WI38 (cell line): Measurements from ENCODE around the gene IMMP2L.

Experiments
- H3K4me3 ChIP-seq: 2 replicates; pipeline ENCODE4 v1.5.1; 2011; ENCODE audit warnings: low read depth, mild to moderate bottlenecking, control low read depth, low read length
- CTCF ChIP-seq: IDR thresholded peaks from 2 replicates; pipeline ENCODE4 v1.5.1; 2012; ENCODE audit warnings: low read depth, mild to moderate bottlenecking, control low read depth, low read length

Gene IMMP2L

GRCh38 chr7:110721395-110721794 is 840.9 kb downstream of the IMMP2L start:
- TF ChIP-seq CTCF, result no peak

GRCh38 chr7:110720626-110721025 is 841.7 kb downstream of the IMMP2L start:
- no peak for TF ChIP-seq CTCF

More at GRCh38 chr7:110721395-110721794, 840.9 kb downstream of the IMMP2L start:
- H3K4me3 ChIP-seq, result no peak overlapping the region

GRCh38 chr7:110719741-110720140 is 842.6 kb downstream of the IMMP2L start:
- TF ChIP-seq CTCF, result no peak
- no peak overlapping the region for H3K4me3 ChIP-seq

More at GRCh38 chr7:110720626-110721025, 841.7 kb downstream of the IMMP2L start:
- no peak overlapping the region for H3K4me3 ChIP-seq

GRCh38 chr7:110718503-110719205 is 843.6 kb downstream of the IMMP2L start:
- TF ChIP-seq CTCF, result no peak
- no peak overlapping the region for H3K4me3 ChIP-seq

GRCh38 chr7:110704225-110704624 is 858.1 kb downstream of the IMMP2L start:
- no peak for TF ChIP-seq CTCF

GRCh38 chr7:110698576-110698975 is 863.7 kb downstream of the IMMP2L start:
- no peak for TF ChIP-seq CTCF
- no peak overlapping the region for H3K4me3 ChIP-seq

More at GRCh38 chr7:110704225-110704624, 858.1 kb downstream of the IMMP2L start:
- no peak overlapping the region for H3K4me3 ChIP-seq

GRCh38 chr7:110693344-110693743 is 868.9 kb downstream of the IMMP2L start:
- TF ChIP-seq CTCF, result no peak
- H3K4me3 ChIP-seq, result no peak overlapping the region
